Measurements from ENCODE around the gene SV2C. TPM values are rescaled to one million over a fixed set of nuclear protein-coding genes. Genes with fewer than 3 reads are reported as not detected.

Gene SV2C
- total RNA-seq, 1 donor from 2014 or later: 0.48 TPM

GRCh38 chr5:76202182-76202581 lies 119.0 kb downstream of the SV2C start:
- H3K27ac Mint-ChIP-seq: no peak overlapping the region
- H3K4me3 Mint-ChIP-seq (ENCODE audit: low read depth): no peak overlapping the region
- no peak for DNase-seq (ENCODE audit: low spot score, unreplicated experiment)
- H3K4me1 Mint-ChIP-seq (ENCODE audit: low read depth): no peaks in the 10 kb centered on the region
- H3K36me3 Mint-ChIP-seq (ENCODE audit: insufficient read depth): no peaks in the 10 kb centered on the region
- H3K9me3 Mint-ChIP-seq (ENCODE audit: low read depth): no peaks in the 10 kb centered on the region
- H3K27me3 Mint-ChIP-seq: no peaks in the 10 kb centered on the region
- TF ChIP-seq CTCF (IDR thresholded peaks at IDR 0.05; ENCODE audit: unreplicated experiment): no peak

DNA sequence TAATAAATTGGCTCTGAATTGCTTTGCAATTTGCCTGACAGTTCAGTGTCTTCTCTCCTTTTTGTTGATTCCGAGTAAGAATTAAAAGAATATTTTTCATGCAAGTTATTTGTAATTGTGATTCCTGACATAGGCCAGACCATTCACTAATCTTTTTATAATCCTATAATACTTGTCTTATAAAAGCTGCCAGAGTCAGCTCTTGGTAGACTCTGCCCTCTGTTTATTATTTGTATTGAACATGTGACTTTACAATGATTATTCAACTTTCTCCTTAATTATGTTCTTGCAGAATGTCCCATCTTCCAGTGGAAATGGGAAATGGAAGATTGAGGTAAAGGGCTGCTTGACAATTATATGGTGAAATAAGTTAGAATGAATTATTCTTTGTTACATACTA lies 121.0 kb downstream of the SV2C start:
- no peaks in the 10 kb centered on the region for H3K27me3 Mint-ChIP-seq
- DNase-seq (ENCODE audit: low spot score, unreplicated experiment): no peak
- H3K27ac Mint-ChIP-seq: no peak overlapping the region
- H3K4me1 Mint-ChIP-seq (ENCODE audit: low read depth): no peaks in the 10 kb centered on the region
- H3K4me3 Mint-ChIP-seq (ENCODE audit: low read depth): no peak overlapping the region
- no peaks in the 10 kb centered on the region for H3K9me3 Mint-ChIP-seq (ENCODE audit: low read depth)
- H3K36me3 Mint-ChIP-seq (ENCODE audit: insufficient read depth): no peaks in the 10 kb centered on the region
- TF ChIP-seq CTCF (IDR thresholded peaks at IDR 0.05; ENCODE audit: unreplicated experiment): no peak

- no peak for DNase-seq (ENCODE audit: low spot score, unreplicated experiment)
These were observed 121.5 kb downstream of the SV2C start for GRCh38 chr5:76204713-76205112.

DNA sequence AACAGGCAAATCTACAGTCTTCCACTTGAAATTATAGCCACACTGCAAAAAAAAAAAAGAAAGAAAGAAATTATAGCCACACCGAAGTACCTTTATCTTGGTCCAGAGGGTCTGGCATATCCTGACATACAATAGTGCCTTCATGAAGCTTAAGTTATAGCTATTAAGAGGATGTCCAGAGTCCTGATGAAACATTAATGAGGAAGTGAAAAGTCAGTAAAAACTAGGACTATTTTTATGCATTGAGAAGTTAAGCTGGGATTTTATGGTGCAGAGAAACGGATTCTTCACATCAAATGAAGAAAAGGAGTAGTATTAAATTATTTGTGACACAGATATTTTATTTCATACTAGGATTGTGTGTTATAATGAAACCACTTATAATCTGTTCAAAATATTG lies 123.9 kb downstream of the SV2C start:
- TF ChIP-seq CTCF (IDR thresholded peaks at IDR 0.05; ENCODE audit: unreplicated experiment): no peak
- H3K36me3 Mint-ChIP-seq (ENCODE audit: insufficient read depth): no peaks in the 10 kb centered on the region
- no peak for DNase-seq (ENCODE audit: low spot score, unreplicated experiment)

More at GRCh38 chr5:76204713-76205112, 121.5 kb downstream of the SV2C start:
- H3K36me3 Mint-ChIP-seq (ENCODE audit: insufficient read depth): no peaks in the 10 kb centered on the region
- peaks cover 3% of the 10 kb centered on the region for H3K9me3 Mint-ChIP-seq (ENCODE audit: low read depth)
- H3K4me1 Mint-ChIP-seq (ENCODE audit: low read depth): no peaks in the 10 kb centered on the region
- no peaks in the 10 kb centered on the region for H3K27me3 Mint-ChIP-seq
- no peak overlapping the region for H3K4me3 Mint-ChIP-seq (ENCODE audit: low read depth)
- TF ChIP-seq CTCF (IDR thresholded peaks at IDR 0.05; ENCODE audit: unreplicated experiment): no peak
- H3K27ac Mint-ChIP-seq: no peak overlapping the region

GRCh38 chr5:76209297-76209696 lies 126.1 kb downstream of the SV2C start:
- DNase-seq (ENCODE audit: low spot score, unreplicated experiment): no peak
- Mint-ChIP-seq H3K27ac (no peak overlapping the region), H3K4me3 (ENCODE audit: low read depth) (no peak overlapping the region), H3K4me1 (ENCODE audit: low read depth) (no peaks in the 10 kb centered on the region), H3K27me3 (peaks cover 6% of the 10 kb centered on the region), H3K9me3 (ENCODE audit: low read depth) (peaks cover 8% of the 10 kb centered on the region), H3K36me3 (ENCODE audit: insufficient read depth) (no peaks in the 10 kb centered on the region)
- TF ChIP-seq CTCF (IDR thresholded peaks at IDR 0.05; ENCODE audit: unreplicated experiment): peak; percentile 33

More for the DNA sequence above, 123.9 kb downstream of the SV2C start:
- no peaks in the 10 kb centered on the region for H3K4me1 Mint-ChIP-seq (ENCODE audit: low read depth)
- peaks cover 3% of the 10 kb centered on the region for H3K27me3 Mint-ChIP-seq
- H3K9me3 Mint-ChIP-seq (ENCODE audit: low read depth): peaks cover 8% of the 10 kb centered on the region
- H3K27ac Mint-ChIP-seq: no peak overlapping the region
- H3K4me3 Mint-ChIP-seq (ENCODE audit: low read depth): no peak overlapping the region

Measured in progenitor cell of endocrine pancreas (in vitro differentiated cells).